NCI-H2196 (cell line): ENCODE results near the gene PRKAR2B.
"Not testable (repeated sequence)": the region's sequence is repeated elsewhere in the genome, so short reads cannot be mapped to it uniquely, and the experiment has no call there.

Experiments
- DNase-seq: peaks from one replicate; lab custom pipeline; 2025; ENCODE audit not compliant: unreplicated experiment; lab: John Stamatoyannopoulos, UW

Gene PRKAR2B

GRCh38 chr7:107026166-107026565 lies 18.3 kb upstream of the PRKAR2B start:
- no peak for DNase-seq

- DNase-seq = no peak
Observed at GRCh38 chr7:107027208-107027607, 17.3 kb upstream of the PRKAR2B start.

- no peak for DNase-seq
Observed at GRCh38 chr7:107029061-107029763, 15.3 kb upstream of the PRKAR2B start.

- no peak for DNase-seq
Observed at GRCh38 chr7:107029764-107030286, 14.7 kb upstream of the PRKAR2B start.

- no peak for DNase-seq
Observed at GRCh38 chr7:107032050-107032449, 12.5 kb upstream of the PRKAR2B start.

GRCh38 chr7:107032720-107033438 lies 11.6 kb upstream of the PRKAR2B start:
- DNase-seq = no peak

GRCh38 chr7:107034553-107034952 lies 10.0 kb upstream of the PRKAR2B start:
- no peak for DNase-seq

GRCh38 chr7:107035446-107035845 lies 9.1 kb upstream of the PRKAR2B start:
- no peak for DNase-seq

- DNase-seq = no peak
Observed at GRCh38 chr7:107036535-107036934, 8.0 kb upstream of the PRKAR2B start.

GRCh38 chr7:107037717-107038603 lies 6.5 kb upstream of the PRKAR2B start:
- no peak for DNase-seq

- DNase-seq = no peak
Observed at GRCh38 chr7:107039199-107039900, 5.2 kb upstream of the PRKAR2B start.

- DNase-seq = no peak
Observed at GRCh38 chr7:107041097-107041496, 3.4 kb upstream of the PRKAR2B start.

GRCh38 chr7:107041764-107042163 lies 2.7 kb upstream of the PRKAR2B start:
- DNase-seq = not testable (repeated sequence)

GRCh38 chr7:107042326-107042910 lies 2.1 kb upstream of the PRKAR2B start:
- DNase-seq = not testable (repeated sequence)

- no peak for DNase-seq
Observed at GRCh38 chr7:107043491-107043890, 1.0 kb upstream of the PRKAR2B start.

- DNase-seq = no peak
Observed at GRCh38 chr7:107043921-107044346, 571 bp upstream of the PRKAR2B start.

GRCh38 chr7:107045195-107045960 lies 873 bp downstream of the PRKAR2B start:
- DNase-seq = no peak

- DNase-seq = no peak
Observed at GRCh38 chr7:107045980-107046379, 1.5 kb downstream of the PRKAR2B start.

GRCh38 chr7:107046491-107047259 lies 2.2 kb downstream of the PRKAR2B start:
- DNase-seq = no peak
